Kidney (tissue), 14 donors: Measurements from ENCODE around the gene RCOR2. TPM values are rescaled to one million over a fixed set of nuclear protein-coding genes. Genes with fewer than 3 reads are reported as not detected.

Experiments used
- DNase-seq, 5 donors: peaks; one replicate each; pipeline ENCODE4 v3.0.0-alpha.2; 2013 to 2020
- FAIRE-seq: peaks from 2 replicates; lab custom pipeline; 2012; peaks lifted over from hg19 to GRCh38; lab: Jason Lieb, UNC
- H3K27ac ChIP-seq, 2 donors: one replicate each; pipeline ENCODE4 v1.7.0; 2013; ENCODE audit warnings: low read depth in 2 of 2, low read length in 2 of 2, inconsistent platforms in 1 of 2
- H3K27me3 ChIP-seq: one replicate; pipeline ENCODE4 v1.7.1; 2013; ENCODE audit warnings: low read length, inconsistent platforms; ENCODE audit not compliant: control insufficient read depth, insufficient read depth
- H3K36me3 ChIP-seq, 3 donors: one replicate each; pipeline versions ENCODE4 v1.7.0 to v1.7.1; 2013; ENCODE audit warnings: low read length in 3 of 3, control low read depth in 1 of 3, inconsistent platforms in 1 of 3; ENCODE audit not compliant: insufficient read depth in 3 of 3, control insufficient read depth in 2 of 3
- H3K4me1 ChIP-seq, 3 donors: one replicate each; pipeline versions ENCODE4 v1.7.0 to v1.7.1; 2013; ENCODE audit warnings: low read length in 3 of 3, inconsistent platforms in 1 of 3, low read depth in 1 of 3; ENCODE audit not compliant: control insufficient read depth in 2 of 3, insufficient read depth in 2 of 3
- H3K4me3 ChIP-seq, 3 donors: one replicate each; pipeline versions ENCODE4 v1.7.0 to v1.8.1; 2013; ENCODE audit warnings: low read length in 3 of 3, control low read depth in 1 of 3, inconsistent platforms in 1 of 3
- H3K9ac ChIP-seq, 3 donors: one replicate each; pipeline versions ENCODE4 v1.7.0 to v1.7.1; 2013; ENCODE audit warnings: low read length in 3 of 3, control low read depth in 1 of 3, inconsistent platforms in 1 of 3
- H3K9me3 ChIP-seq, 3 donors: one replicate each; pipeline versions ENCODE4 v1.7.0 to v1.7.1; 2013; ENCODE audit warnings: low read length in 3 of 3, control low read depth in 1 of 3, inconsistent platforms in 1 of 3; ENCODE audit not compliant: control insufficient read depth in 2 of 3, insufficient read depth in 1 of 3
- intact Hi-C: fragments of 100-400 bp; cut with DNase I; formaldehyde crosslinking; loops from one replicate; pipeline ENCODE4 v1.11.1; 2022
- polyA plus RNA-seq: library from polyadenylated mRNA; stranded (reverse); fragments of 350-450 nt; fragmentation: Illumina TruSeq; extraction: RNeasy Lipid Tissue Mini Kit (QIAGEN cat#74804); gene quantifications from one replicate; pipeline ENCODE4 v1.2.3, GENCODE V29; 2014; ENCODE audit warnings: low read depth, low replicate concordance; ENCODE audit not compliant: insufficient read depth
- total RNA-seq: library from RNA; stranded (reverse); fragmentation: NEBNext Ultra II Directional; extraction: Animal tissue kit (Norgen Biotek cat#: 25700); gene quantifications from one replicate; pipeline ENCODE4 v1.2.1, GENCODE V29; 2021
- TF ChIP-seq, protein P1 (sequence below): IDR thresholded peaks from 3 replicates; pipeline ENCODE4 v1.5.1; 2012; ENCODE audit warnings: mild to moderate bottlenecking, moderate library complexity, borderline replicate concordance; ENCODE audit not compliant: insufficient read depth; ENCODE audit errors: extremely low read depth
- donor health status: control.
- donor health status: control.
- donor health status: control.
- donor health status: control.
- donor health status: control.
- donor health status: DM: yes; HTN: yes; CAD: no.
- donor health status: Normal renal cell carcinoma (clear cell type).

The RCOR2 gene
- total and polyA plus RNA-seq, 2 donors from 2014 or later: 0.76 to 0.86 TPM

- Histone ChIP-seq H3K4me1 (peaks cover 5 to 57% (median 46%) of the 10 kb centered on the region in 3 donors), H3K36me3 (no peaks in the 10 kb centered on the region), H3K9me3 (no peaks in the 10 kb centered on the region), H3K27ac (peak overlapping the region; percentile 27 to 30), H3K9ac (peak overlapping the region in 1 of 3 donors; percentile 27), H3K27me3 (no peaks in the 10 kb centered on the region), H3K4me3 (no peak overlapping the region)
- intact Hi-C loops: no loop called here
- DNase-seq: no peak
- no peak for FAIRE-seq
- TF ChIP-seq, protein P1, sequence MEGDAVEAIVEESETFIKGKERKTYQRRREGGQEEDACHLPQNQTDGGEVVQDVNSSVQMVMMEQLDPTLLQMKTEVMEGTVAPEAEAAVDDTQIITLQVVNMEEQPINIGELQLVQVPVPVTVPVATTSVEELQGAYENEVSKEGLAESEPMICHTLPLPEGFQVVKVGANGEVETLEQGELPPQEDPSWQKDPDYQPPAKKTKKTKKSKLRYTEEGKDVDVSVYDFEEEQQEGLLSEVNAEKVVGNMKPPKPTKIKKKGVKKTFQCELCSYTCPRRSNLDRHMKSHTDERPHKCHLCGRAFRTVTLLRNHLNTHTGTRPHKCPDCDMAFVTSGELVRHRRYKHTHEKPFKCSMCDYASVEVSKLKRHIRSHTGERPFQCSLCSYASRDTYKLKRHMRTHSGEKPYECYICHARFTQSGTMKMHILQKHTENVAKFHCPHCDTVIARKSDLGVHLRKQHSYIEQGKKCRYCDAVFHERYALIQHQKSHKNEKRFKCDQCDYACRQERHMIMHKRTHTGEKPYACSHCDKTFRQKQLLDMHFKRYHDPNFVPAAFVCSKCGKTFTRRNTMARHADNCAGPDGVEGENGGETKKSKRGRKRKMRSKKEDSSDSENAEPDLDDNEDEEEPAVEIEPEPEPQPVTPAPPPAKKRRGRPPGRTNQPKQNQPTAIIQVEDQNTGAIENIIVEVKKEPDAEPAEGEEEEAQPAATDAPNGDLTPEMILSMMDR: no peak
These were observed 47.3 kb downstream of the RCOR2 start for GRCh38 chr11:63869683-63870082.

GRCh38 chr11:63869171-63869591 is 47.8 kb downstream of the RCOR2 start:
- intact Hi-C loops: no loop called here
- Histone ChIP-seq H3K4me3 (no peak overlapping the region), H3K27me3 (no peaks in the 10 kb centered on the region), H3K9me3 (no peaks in the 10 kb centered on the region), H3K4me1 (peaks cover 5 to 52% (median 41%) of the 10 kb centered on the region in 3 donors), H3K36me3 (no peaks in the 10 kb centered on the region), H3K27ac (peak overlapping the region; percentile 22 to 30), H3K9ac (peak overlapping the region in 1 of 3 donors; percentile 27)
- no peak for FAIRE-seq
- peak in 1 of 5 donors; percentile 56 for DNase-seq
- TF ChIP-seq, protein P1: no peak

GRCh38 chr11:63868399-63869064 is 48.4 kb downstream of the RCOR2 start:
- H3K4me3 ChIP-seq: no peak overlapping the region
- H3K9me3 ChIP-seq: no peaks in the 10 kb centered on the region
- TF ChIP-seq, protein P1: no peak
- H3K4me1 ChIP-seq: peaks cover 5 to 48% (median 35%) of the 10 kb centered on the region in 3 donors
- H3K36me3 ChIP-seq: no peaks in the 10 kb centered on the region
- H3K27ac ChIP-seq: no peak overlapping the region
- no peaks in the 10 kb centered on the region for H3K27me3 ChIP-seq
- FAIRE-seq (no peak), DNase-seq (peak in 1 of 5 donors; percentile 22)
- intact Hi-C loops: no loop called here
- no peak overlapping the region for H3K9ac ChIP-seq
